Measurements from ENCODE around the gene IRF3. TPM values are rescaled to one million over a fixed set of nuclear protein-coding genes. Genes with fewer than 3 reads are reported as not detected.

IRF3 gene
- total and polyA plus RNA-seq, 7 donors, result 10.3 to 26.5 (median 18.2) TPM

- no peak for DNase-seq
- intact Hi-C loops (cut with DNase I), result loop anchor here in 1 of 2 donors (10.0 kb wide), 1 partner anchor 119 kb away; no protein-coding TSS in a partner anchor
- no peak overlapping the region for H3K27ac ChIP-seq
- TF ChIP-seq CTCF (IDR thresholded peaks at IDR 0.05), result no peak
- peaks cover 24% of the 10 kb centered on the region for H3K4me1 ChIP-seq
- peaks cover 0 to 13% (median 0%) of the 10 kb centered on the region in 3 donors for H3K27me3 ChIP-seq (ENCODE audit: insufficient read depth in 3 of 3, low read length in 2 of 3)
- ATAC-seq, result no peak
- 55 to 63% (median 57%) methylated on average over 23 of the region's 23 CpGs for WGBS, 3 donors
- H3K4me3 ChIP-seq, result no peak overlapping the region
- peaks cover 5 to 71% of the 10 kb centered on the region in 2 donors for H3K36me3 ChIP-seq (ENCODE audit: insufficient read depth in 1 of 2, low read depth in 1 of 2)
- no peaks in the 10 kb centered on the region for H3K9me3 ChIP-seq
Observed at GRCh38 chr19:49685845-49686332, 20.2 kb upstream of the IRF3 start.

GRCh38 chr19:49684983-49685553 lies 19.4 kb upstream of the IRF3 start:
- Histone ChIP-seq H3K9me3 (no peaks in the 10 kb centered on the region), H3K36me3 (ENCODE audit: insufficient read depth in 1 of 2, low read depth in 1 of 2) (peaks cover 5 to 77% of the 10 kb centered on the region in 2 donors), H3K4me3 (no peak overlapping the region), H3K27ac (no peak overlapping the region), H3K4me1 (peaks cover 24% of the 10 kb centered on the region), H3K27me3 (ENCODE audit: insufficient read depth in 3 of 3, low read length in 2 of 3) (peaks cover 0 to 5% (median 0%) of the 10 kb centered on the region in 3 donors)
- no peak for ATAC-seq
- no peak for DNase-seq
- TF ChIP-seq CTCF (IDR thresholded peaks at IDR 0.05), result no peak
- intact Hi-C loops (cut with DNase I), result loop anchor here in 1 of 2 donors (5.0 to 10.0 kb wide), 2 partner anchors 77 to 120 kb away; partner anchors contain the start of gene TSKS
- 68 to 76% (median 75%) methylated on average over 13 of the region's 13 CpGs for WGBS, 3 donors

- Histone ChIP-seq H3K4me1 (peaks cover 18% of the 10 kb centered on the region), H3K4me3 (no peak overlapping the region), H3K27ac (no peak overlapping the region), H3K27me3 (ENCODE audit: insufficient read depth in 3 of 3, low read length in 2 of 3) (peaks cover 0 to under 1% (median 0%) of the 10 kb centered on the region in 3 donors), H3K9me3 (no peaks in the 10 kb centered on the region), H3K36me3 (ENCODE audit: insufficient read depth in 1 of 2, low read depth in 1 of 2) (peaks cover 5 to 77% of the 10 kb centered on the region in 2 donors)
- peak in 1 of 2 donors; percentile 41 for DNase-seq
- WGBS, 3 donors, result 83 to 84% (median 84%) methylated on average over 32 to 35 of the region's 35 CpGs
- peak; percentile 25 for TF ChIP-seq CTCF (IDR thresholded peaks at IDR 0.05)
- intact Hi-C loops (cut with DNase I), result loop anchor here in 1 of 2 donors (5.0 to 10.0 kb wide), 2 partner anchors 78 to 120 kb away; partner anchors contain the start of gene TSKS
- no peak for ATAC-seq
Observed at GRCh38 chr19:49684251-49684982, 18.8 kb upstream of the IRF3 start.

- Histone ChIP-seq H3K4me1 (peaks cover 23% of the 10 kb centered on the region), H3K27me3 (ENCODE audit: insufficient read depth in 3 of 3, low read length in 2 of 3) (no peaks in the 10 kb centered on the region), H3K9me3 (no peaks in the 10 kb centered on the region), H3K4me3 (no peak overlapping the region), H3K27ac (no peak overlapping the region), H3K36me3 (ENCODE audit: insufficient read depth in 1 of 2, low read depth in 1 of 2) (peaks cover 5 to 77% of the 10 kb centered on the region in 2 donors)
- WGBS, 3 donors, result 90 to 95% (median 92%) methylated on average over 18 of the region's 18 CpGs
- ATAC-seq, result no peak
- intact Hi-C loops (cut with DNase I), result loop anchor here in 1 of 2 donors (5.0 to 10.0 kb wide), 2 partner anchors 78 to 121 kb away; partner anchors contain the start of gene TSKS
- no peak for DNase-seq
- TF ChIP-seq CTCF (IDR thresholded peaks at IDR 0.05), result no peak
Observed at GRCh38 chr19:49683814-49684250, 18.2 kb upstream of the IRF3 start.
